GM12878 (cell line): ENCODE results near the gene ENAH. TPM values are rescaled to one million over a fixed set of nuclear protein-coding genes. Genes with fewer than 3 reads are reported as not detected.

Experiments used
- ATAC-seq: fragments of 200-7000 bp; cut with Tn5 transposase; 3 replicates; pipeline ENCODE4 v1.9.1; 2020; ENCODE audit warnings: mild to moderate bottlenecking, moderate library complexity
- BruUV-seq: library from RNA; stranded (reverse); fragments of 400-500 nt; replicated peaks from 2 replicates; lab custom pipeline; 2021; lab: Mats Ljungman, UMichigan
- CTCF ChIA-PET: fragments of 300-600 bp; sonication (Branson Sonifier 250); formaldehyde crosslinking; extraction: SDS; loops from one replicate; lab custom pipeline; 2021; ENCODE audit warnings: inconsistent platforms; lab: Yijun Ruan, JAX
- POLR2A ChIA-PET: fragments of 350-600 bp; formaldehyde crosslinking; extraction: SDS; loops from one replicate; lab custom pipeline; 2021; ENCODE audit warnings: inconsistent platforms; lab: Charles Lee
- RAD21 ChIA-PET: fragments of 300-600 bp; sonication (Branson Sonifier 250); formaldehyde crosslinking; loops from one replicate; lab custom pipeline; 2023; ENCODE audit warnings: antibody characterized with exemption; ENCODE audit not compliant: unreplicated experiment; lab: Charles Lee
- SMC1A ChIA-PET: fragments of 300-600 bp; sonication (Branson Sonifier 250); formaldehyde crosslinking; loops from one replicate; lab custom pipeline; 2023; ENCODE audit not compliant: unreplicated experiment, uncharacterized antibody; lab: Charles Lee
- DNase-seq: peaks from one replicate; pipeline ENCODE4 v3.0.0-alpha.2; 2011; ENCODE audit warnings: low read depth, low spot score
- FAIRE-seq: peaks from 3 replicates; lab custom pipeline; 2011; peaks lifted over from hg19 to GRCh38; lab: Jason Lieb, UNC
- H2AFZ ChIP-seq: 2 replicates; pipeline ENCODE4 v1.6.0; 2011; ENCODE audit warnings: low read depth, low read length, control low read depth; ENCODE audit not compliant: control insufficient read depth
- H3K27ac ChIP-seq: 2 replicates; pipeline ENCODE4 v1.5.1; 2011; ENCODE audit warnings: control low read depth; ENCODE audit not compliant: control insufficient read depth, insufficient read depth
- H3K27me3 ChIP-seq, 2 experiments: replicated peaks in 1 of 2; 2 replicates each; pipeline versions ENCODE4 v1.6.0 to v1.6.1; 2011; ENCODE audit warnings: low read length in 1 of 2; ENCODE audit not compliant: control insufficient read depth in 2 of 2, insufficient read depth in 2 of 2
- H3K36me3 ChIP-seq, 2 experiments: 2 replicates each; pipeline ENCODE4 v1.5.1; 2011; ENCODE audit warnings: low read length in 1 of 2; ENCODE audit not compliant: control insufficient read depth in 2 of 2, insufficient read depth in 2 of 2
- H3K4me1 ChIP-seq: 2 replicates; pipeline ENCODE4 v1.6.1; 2011; ENCODE audit warnings: mild to moderate bottlenecking, low read length, moderate library complexity, mixed read lengths; ENCODE audit not compliant: control insufficient read depth, insufficient read depth
- H3K4me2 ChIP-seq: 2 replicates; pipeline ENCODE4 v1.6.0; 2011; ENCODE audit warnings: control low read depth; ENCODE audit not compliant: control insufficient read depth, insufficient read depth
- H3K4me3 ChIP-seq: fragments of 200-600 bp; sonication (generic); 2 replicates; pipeline ENCODE4 v1.5.1; 2016
- H3K79me2 ChIP-seq: 2 replicates; pipeline ENCODE4 v1.6.0; 2011; ENCODE audit warnings: low read length; ENCODE audit not compliant: control insufficient read depth, insufficient read depth
- H3K9ac ChIP-seq: 2 replicates; pipeline ENCODE4 v1.8.0; 2011; ENCODE audit warnings: low read length, control low read depth, mixed read lengths; ENCODE audit not compliant: control insufficient read depth, insufficient read depth
- H3K9me3 ChIP-seq: replicated peaks from 3 replicates; pipeline ENCODE4 v1.5.1; 2011; ENCODE audit warnings: mild to moderate bottlenecking, low read length; ENCODE audit not compliant: control insufficient read depth, insufficient read depth
- H4K20me1 ChIP-seq: 2 replicates; pipeline ENCODE4 v1.6.0; 2011; ENCODE audit not compliant: control insufficient read depth, insufficient read depth
- RAD21 ChIP-seq: IDR thresholded peaks from 2 replicates; pipeline ENCODE4 v1.6.1; 2011; ENCODE audit warnings: mild to moderate bottlenecking, low read depth, low read length, moderate library complexity; ENCODE audit not compliant: insufficient read depth
- RUNX3 ChIP-seq: IDR thresholded peaks from 2 replicates; pipeline ENCODE4 v1.6.1; 2012; ENCODE audit warnings: low read length, inconsistent platforms
- SIX5 ChIP-seq: IDR thresholded peaks from 2 replicates; pipeline ENCODE4 v1.6.1; 2011; ENCODE audit warnings: mild to moderate bottlenecking, low read depth, low read length, moderate library complexity; ENCODE audit not compliant: severe bottlenecking
- SPI1 ChIP-seq: IDR thresholded peaks from 2 replicates; pipeline ENCODE4 v1.6.1; 2011; ENCODE audit warnings: low read depth, mild to moderate bottlenecking, low read length, moderate library complexity, borderline replicate concordance; ENCODE audit not compliant: insufficient read depth
- TARDBP ChIP-seq: IDR thresholded peaks from 2 replicates; pipeline ENCODE4 v1.6.1; 2016; ENCODE audit warnings: borderline replicate concordance
- YY1 ChIP-seq: IDR thresholded peaks from 2 replicates; pipeline ENCODE4 v1.6.1; 2011; ENCODE audit warnings: low read depth, mild to moderate bottlenecking, low read length
- WGBS: methylation state at CpG from one replicate; pipeline ENCODE4 v1.1.6; 2016; ENCODE audit warnings: low lambda C conversion rate; ENCODE audit not compliant: insufficient replicate concordance, insufficient coverage; ENCODE audit errors: missing lambda C conversion rate; 5-methylcytosine and 5-hydroxymethylcytosine counted together
- in situ Hi-C: fragments of 300-500 bp; cut with MboI; formaldehyde crosslinking; loops from 9 replicates; pipeline ENCODE4 v1.14.3; 2018; ENCODE audit warnings: mixed read lengths
- intact Hi-C: fragments of 100-400 bp; cut with micrococcal nuclease; formaldehyde crosslinking; loops from one replicate; pipeline ENCODE4 v1.14.2; 2022; ENCODE audit not compliant: unreplicated experiment
- polyA plus RNA-seq, 11 experiments: library from polyadenylated mRNA; depleted of rRNA in 4 of 11; unstranded in 6 of 11; stranded (reverse) in 5 of 11; fragments of >200 nt; fragmentation: Nextera tagmentation in 4 of 11; fragmentation: Illumina TruSeq in 1 of 11; extraction: Ambion mirVana in 4 of 11; extraction: Trizol in 1 of 11; gene quantifications; 1 replicate in 1 of 11; 2 replicates in 10 of 11; pipeline versions ENCODE4 v1.2.1 to v1.2.3, GENCODE V29; 2011 to 2016; ENCODE audit warnings: inconsistent platforms in 2 of 11, missing spikeins in 2 of 11, low read depth in 1 of 11
- total RNA-seq, 4 experiments: library from RNA; depleted of rRNA in 3 of 4; stranded (reverse); fragments of >200 nt in 3 of 4; fragmentation: Illumina TruSeq in 1 of 4; extraction: Trizol in 1 of 4; gene quantifications; 2 replicates each; pipeline versions ENCODE4 v1.2.1 to v1.2.3, GENCODE V29; 2013 to 2021

The ENAH gene
- total and polyA plus RNA-seq, 10 of the 15 experiments (the other 5 are each of a cell fraction or from before 2014, with no cell fraction given), result under 0.01 to 0.62 (median 0.06) TPM; not detected in 5

- H3K36me3 ChIP-seq, result no peaks in the 10 kb centered on the region
- no peak overlapping the region for H3K4me3 ChIP-seq
- RAD21 ChIA-PET, result interaction anchor here (2.2 kb wide), 1 partner anchor 9 kb away, joined by 6 read pairs; no protein-coding TSS in a partner anchor
- POLR2A ChIA-PET, result no interaction called here
- in situ Hi-C loops (loop anchor here (5.0 to 10.0 kb wide), 3 partner anchors 298 to 501 kb away; partner anchors contain the start of gene SRP9), intact Hi-C loops (loop anchor here (5.0 to 10.0 kb wide), 4 partner anchors 71 to 708 kb away; partner anchors contain the start of genes ACBD3 and ENAH)
- H3K9ac ChIP-seq, result no peak overlapping the region
- no peak for TF ChIP-seq TARDBP
- peak; percentile 66 for TF ChIP-seq RUNX3
- TF ChIP-seq SPI1, result peak; percentile 25; the same call in 1 of the 2 replicates
- H3K27me3 ChIP-seq, result no peaks in the 10 kb centered on the region
- no peak for FAIRE-seq
- ATAC-seq, result peak; percentile 12
- H3K27ac ChIP-seq, result no peak overlapping the region
- CTCF ChIA-PET, result interaction anchor here (0.6 to 3.8 kb wide), 10 partner anchors 8 to 763 kb away, joined by 3 to 32 read pairs (median 4); partner anchors contain the start of gene SRP9
- H3K4me1 ChIP-seq, result peaks cover 32% of the 10 kb centered on the region
- H2AFZ ChIP-seq, result peak overlapping the region; percentile 33
- no TSS peak for BruUV-seq
- no peaks in the 10 kb centered on the region for H4K20me1 ChIP-seq
- SMC1A ChIA-PET, result interaction anchor here (1.0 to 1.3 kb wide), 2 partner anchors 295 to 494 kb away, joined by 3 to 4 read pairs; no protein-coding TSS in a partner anchor
- H3K79me2 ChIP-seq, result no peaks in the 10 kb centered on the region
- no peaks in the 10 kb centered on the region; the same call in 2 of the 3 replicates for H3K9me3 ChIP-seq
- DNase-seq, result no peak
- WGBS, result 52% methylated on average over 5 of the region's 5 CpGs
- H3K4me2 ChIP-seq, result no peak overlapping the region
Observed at GRCh38 chr1:225476538-225476988, 176.4 kb downstream of the ENAH start.

GRCh38 chr1:225476100-225476511 lies 176.8 kb downstream of the ENAH start:
- Histone ChIP-seq H3K4me1 (peaks cover 30% of the 10 kb centered on the region), H3K4me2 (no peak overlapping the region), H3K9me3 (no peaks in the 10 kb centered on the region; the same call in 2 of the 3 replicates), H3K9ac (no peak overlapping the region), H3K79me2 (no peaks in the 10 kb centered on the region), H3K27ac (no peak overlapping the region), H3K36me3 (no peaks in the 10 kb centered on the region), H3K4me3 (no peak overlapping the region), H4K20me1 (no peaks in the 10 kb centered on the region), H2AFZ (peak overlapping the region; percentile 33), H3K27me3 (no peaks in the 10 kb centered on the region)
- ChIA-PET SMC1A (interaction anchor here (1.0 to 1.3 kb wide), 2 partner anchors 296 to 494 kb away, joined by 3 to 4 read pairs; no protein-coding TSS in a partner anchor), CTCF (interaction anchor here (0.6 to 3.8 kb wide), 15 partner anchors 8 to 764 kb away, joined by 3 to 32 read pairs (median 4); partner anchors contain the start of gene SRP9), POLR2A (no interaction called here), RAD21 (no interaction called here)
- FAIRE-seq, result no peak
- ATAC-seq, result no peak
- in situ Hi-C loops, result loop anchor here (5.0 to 10.0 kb wide), 3 partner anchors 299 to 501 kb away; partner anchors contain the start of gene SRP9
- no peak for DNase-seq
- intact Hi-C loops, result loop anchor here (5.0 to 10.0 kb wide), 4 partner anchors 71 to 709 kb away; partner anchors contain the start of genes ACBD3 and ENAH
- TF ChIP-seq RAD21, result no peak
- TF ChIP-seq SIX5, result no peak
- TF ChIP-seq YY1, result no peak
- no TSS peak for BruUV-seq
- 55% methylated on average over 7 of the region's 7 CpGs for WGBS
